Measurements from ENCODE around the gene UBN1. TPM values are rescaled to one million over a fixed set of nuclear protein-coding genes. Genes with fewer than 3 reads are reported as not detected.

The UBN1 gene
- total RNA-seq, 1 experiment from 2014 or later = 32.8 TPM

GRCh38 chr16:4805231-4805630, 42.0 kb upstream of the UBN1 start:
- Histone ChIP-seq H3K4me3 (ENCODE audit: insufficient read depth, low read depth, low read length) (no peak overlapping the region), H3K27me3 (ENCODE audit: control insufficient read depth, insufficient read depth, low read length) (no peaks in the 10 kb centered on the region), H3K36me3 (replicated peaks; ENCODE audit: control insufficient read depth, insufficient read depth, low read length) (peaks cover 8% of the 10 kb centered on the region)
- no peak for DNase-seq

GRCh38 chr16:4806280-4806679, 41.0 kb upstream of the UBN1 start:
- no peak for DNase-seq
- no peaks in the 10 kb centered on the region for H3K27me3 ChIP-seq (ENCODE audit: control insufficient read depth, insufficient read depth, low read length)
- no peak overlapping the region for H3K4me3 ChIP-seq (ENCODE audit: insufficient read depth, low read depth, low read length)
- peaks cover 10% of the 10 kb centered on the region for H3K36me3 ChIP-seq (replicated peaks; ENCODE audit: control insufficient read depth, insufficient read depth, low read length)

GRCh38 chr16:4811242-4811641, 36.0 kb upstream of the UBN1 start:
- Histone ChIP-seq H3K27me3 (ENCODE audit: control insufficient read depth, insufficient read depth, low read length) (no peaks in the 10 kb centered on the region), H3K36me3 (replicated peaks; ENCODE audit: control insufficient read depth, insufficient read depth, low read length) (peaks cover 26% of the 10 kb centered on the region), H3K4me3 (ENCODE audit: insufficient read depth, low read depth, low read length) (no peak overlapping the region)
- peak; percentile 29 for DNase-seq

GRCh38 chr16:4811773-4812172, 35.5 kb upstream of the UBN1 start:
- H3K27me3 ChIP-seq (ENCODE audit: control insufficient read depth, insufficient read depth, low read length) = no peaks in the 10 kb centered on the region
- peaks cover 24% of the 10 kb centered on the region for H3K36me3 ChIP-seq (replicated peaks; ENCODE audit: control insufficient read depth, insufficient read depth, low read length)
- DNase-seq = no peak

GRCh38 chr16:4813251-4814003, 33.9 kb upstream of the UBN1 start:
- no peak overlapping the region for H3K4me3 ChIP-seq (ENCODE audit: insufficient read depth, low read depth, low read length)
- no peak for DNase-seq
- no peaks in the 10 kb centered on the region for H3K27me3 ChIP-seq (ENCODE audit: control insufficient read depth, insufficient read depth, low read length)
- H3K36me3 ChIP-seq (replicated peaks; ENCODE audit: control insufficient read depth, insufficient read depth, low read length) = peaks cover 28% of the 10 kb centered on the region

More at GRCh38 chr16:4811773-4812172, 35.5 kb upstream of the UBN1 start:
- H3K4me3 ChIP-seq (ENCODE audit: insufficient read depth, low read depth, low read length) = no peak overlapping the region

- Histone ChIP-seq H3K4me3 (ENCODE audit: insufficient read depth, low read depth, low read length) (no peak overlapping the region), H3K36me3 (replicated peaks; ENCODE audit: control insufficient read depth, insufficient read depth, low read length) (peaks cover 28% of the 10 kb centered on the region), H3K27me3 (ENCODE audit: control insufficient read depth, insufficient read depth, low read length) (no peaks in the 10 kb centered on the region)
- DNase-seq = no peak
Observed at GRCh38 chr16:4814046-4814445, 33.2 kb upstream of the UBN1 start.

- peak; percentile 65 for DNase-seq
- no peak overlapping the region for H3K4me3 ChIP-seq (ENCODE audit: insufficient read depth, low read depth, low read length)
- H3K27me3 ChIP-seq (ENCODE audit: control insufficient read depth, insufficient read depth, low read length) = no peaks in the 10 kb centered on the region
- H3K36me3 ChIP-seq (replicated peaks; ENCODE audit: control insufficient read depth, insufficient read depth, low read length) = peaks cover 28% of the 10 kb centered on the region
Observed at GRCh38 chr16:4814542-4815173, 32.6 kb upstream of the UBN1 start.

- no peak for DNase-seq
- Histone ChIP-seq H3K4me3 (ENCODE audit: insufficient read depth, low read depth, low read length) (no peak overlapping the region), H3K36me3 (replicated peaks; ENCODE audit: control insufficient read depth, insufficient read depth, low read length) (peaks cover 20% of the 10 kb centered on the region), H3K27me3 (ENCODE audit: control insufficient read depth, insufficient read depth, low read length) (no peaks in the 10 kb centered on the region)
Observed at GRCh38 chr16:4820652-4821051, 26.6 kb upstream of the UBN1 start.

- DNase-seq = no peak
- no peaks in the 10 kb centered on the region for H3K27me3 ChIP-seq (ENCODE audit: control insufficient read depth, insufficient read depth, low read length)
- no peak overlapping the region for H3K4me3 ChIP-seq (ENCODE audit: insufficient read depth, low read depth, low read length)
- peaks cover 35% of the 10 kb centered on the region for H3K36me3 ChIP-seq (replicated peaks; ENCODE audit: control insufficient read depth, insufficient read depth, low read length)
Observed at GRCh38 chr16:4825196-4825595, 22.1 kb upstream of the UBN1 start.

GRCh38 chr16:4826526-4826925, 20.8 kb upstream of the UBN1 start:
- H3K27me3 ChIP-seq (ENCODE audit: control insufficient read depth, insufficient read depth, low read length) = no peaks in the 10 kb centered on the region
- peaks cover 46% of the 10 kb centered on the region for H3K36me3 ChIP-seq (replicated peaks; ENCODE audit: control insufficient read depth, insufficient read depth, low read length)
- no peak for DNase-seq
- H3K4me3 ChIP-seq (ENCODE audit: insufficient read depth, low read depth, low read length) = no peak overlapping the region

- Histone ChIP-seq H3K36me3 (replicated peaks; ENCODE audit: control insufficient read depth, insufficient read depth, low read length) (peaks cover 46% of the 10 kb centered on the region), H3K27me3 (ENCODE audit: control insufficient read depth, insufficient read depth, low read length) (no peaks in the 10 kb centered on the region), H3K4me3 (ENCODE audit: insufficient read depth, low read depth, low read length) (no peak overlapping the region)
- no peak for DNase-seq
Observed at GRCh38 chr16:4826980-4827379, 20.3 kb upstream of the UBN1 start.

GRCh38 chr16:4828567-4829321, 18.5 kb upstream of the UBN1 start:
- no peak overlapping the region for H3K4me3 ChIP-seq (ENCODE audit: insufficient read depth, low read depth, low read length)
- DNase-seq = no peak
- H3K27me3 ChIP-seq (ENCODE audit: control insufficient read depth, insufficient read depth, low read length) = no peaks in the 10 kb centered on the region
- H3K36me3 ChIP-seq (replicated peaks; ENCODE audit: control insufficient read depth, insufficient read depth, low read length) = peaks cover 53% of the 10 kb centered on the region

GRCh38 chr16:4830408-4830807, 16.9 kb upstream of the UBN1 start:
- Histone ChIP-seq H3K36me3 (replicated peaks; ENCODE audit: control insufficient read depth, insufficient read depth, low read length) (peaks cover 49% of the 10 kb centered on the region), H3K27me3 (ENCODE audit: control insufficient read depth, insufficient read depth, low read length) (no peaks in the 10 kb centered on the region), H3K4me3 (ENCODE audit: insufficient read depth, low read depth, low read length) (no peak overlapping the region)
- DNase-seq = no peak

- Histone ChIP-seq H3K36me3 (replicated peaks; ENCODE audit: control insufficient read depth, insufficient read depth, low read length) (peaks cover 48% of the 10 kb centered on the region), H3K27me3 (ENCODE audit: control insufficient read depth, insufficient read depth, low read length) (no peaks in the 10 kb centered on the region), H3K4me3 (ENCODE audit: insufficient read depth, low read depth, low read length) (no peak overlapping the region)
- no peak for DNase-seq
Observed at GRCh38 chr16:4831616-4832015, 15.7 kb upstream of the UBN1 start.

Data from H7 (cell line).